Subcutaneous abdominal adipose tissue (tissue), 5 donors: ENCODE measurements around the gene APPL2.
"Not testable (repeated sequence)": the region's sequence is repeated elsewhere in the genome, so short reads cannot be mapped to it uniquely, and the experiment has no call there.

Experiments
- H3K27ac ChIP-seq: one replicate; pipeline ENCODE4 v1.7.0; 2013; ENCODE audit warnings: low read depth, mild to moderate bottlenecking, inconsistent platforms, low read length, moderate library complexity
- H3K27me3 ChIP-seq, 5 donors: one replicate each; pipeline ENCODE4 v1.7.0; 2013; ENCODE audit warnings: low read length in 5 of 5, inconsistent platforms in 1 of 5; ENCODE audit not compliant: control insufficient read depth in 5 of 5, insufficient read depth in 4 of 5
- H3K36me3 ChIP-seq, 5 donors: one replicate each; pipeline ENCODE4 v1.7.0; 2013; ENCODE audit warnings: low read length in 5 of 5; ENCODE audit not compliant: control insufficient read depth in 5 of 5, insufficient read depth in 5 of 5
- H3K4me1 ChIP-seq, 5 donors: one replicate each; pipeline ENCODE4 v1.7.0; 2013; ENCODE audit warnings: low read length in 5 of 5, mild to moderate bottlenecking in 3 of 5, moderate library complexity in 1 of 5; ENCODE audit not compliant: control insufficient read depth in 5 of 5, insufficient read depth in 5 of 5
- H3K4me3 ChIP-seq, 5 donors: one replicate each; pipeline ENCODE4 v1.7.0; 2013; ENCODE audit warnings: low read length in 5 of 5, low read depth in 1 of 5
- H3K9ac ChIP-seq, 5 donors: one replicate each; pipeline ENCODE4 v1.7.0; 2013; ENCODE audit warnings: low read length in 5 of 5, mild to moderate bottlenecking in 4 of 5, moderate library complexity in 3 of 5
- H3K9me3 ChIP-seq, 5 donors: one replicate each; pipeline ENCODE4 v1.7.0; 2013; ENCODE audit warnings: low read length in 5 of 5; ENCODE audit not compliant: control insufficient read depth in 5 of 5
- donor health status: healthy.
- donor health status: healthy.
- donor health status: healthy.
- donor health status: healthy.
- donor health status: healthy.

Gene APPL2

DNA sequence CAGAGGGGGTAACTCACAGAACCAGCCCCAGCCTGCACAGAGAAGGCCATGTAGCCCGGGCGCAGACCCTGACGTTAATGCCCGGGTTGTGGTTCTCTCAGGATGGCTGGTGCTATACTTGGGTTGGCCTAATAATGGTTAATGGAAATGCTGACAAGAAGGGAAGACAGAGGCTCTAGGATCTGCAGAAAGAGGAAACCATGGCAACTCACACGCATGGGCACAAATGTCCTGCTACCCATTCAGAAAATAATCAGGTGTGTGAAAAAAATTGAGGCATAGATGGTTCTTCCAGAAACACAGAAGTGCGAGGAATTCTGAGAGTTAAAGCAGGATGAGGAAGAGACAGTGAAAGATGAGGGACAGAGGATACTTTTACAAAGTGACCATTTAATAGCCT lies 33.8 kb downstream of the APPL2 start:
- peaks cover 0 to 93% (median 89%) of the 10 kb centered on the region in 5 donors for H3K36me3 ChIP-seq
- no peak overlapping the region for H3K4me3 ChIP-seq
- H3K9me3 ChIP-seq = no peaks in the 10 kb centered on the region
- no peak overlapping the region for H3K27ac ChIP-seq
- H3K27me3 ChIP-seq = no peaks in the 10 kb centered on the region
- H3K4me1 ChIP-seq = peaks cover 0 to 6% (median 3%) of the 10 kb centered on the region in 5 donors
- no peak overlapping the region for H3K9ac ChIP-seq

- Histone ChIP-seq H3K27ac (no peak overlapping the region), H3K4me1 (peaks cover 0 to 6% (median 3%) of the 10 kb centered on the region in 5 donors), H3K9ac (no peak overlapping the region), H3K36me3 (peaks cover 0 to 93% (median 87%) of the 10 kb centered on the region in 5 donors), H3K4me3 (no peak overlapping the region), H3K27me3 (no peaks in the 10 kb centered on the region), H3K9me3 (no peaks in the 10 kb centered on the region)
These were observed 34.7 kb downstream of the APPL2 start for GRCh38 chr12:105201299-105201698.

GRCh38 chr12:105200385-105200784 lies 35.6 kb downstream of the APPL2 start:
- Histone ChIP-seq H3K4me1 (peaks cover 0 to 6% (median 3%) of the 10 kb centered on the region in 5 donors), H3K36me3 (peaks cover 0 to 93% (median 81%) of the 10 kb centered on the region in 5 donors), H3K4me3 (no peak overlapping the region), H3K27ac (no peak overlapping the region), H3K9me3 (no peaks in the 10 kb centered on the region), H3K9ac (no peak overlapping the region), H3K27me3 (no peaks in the 10 kb centered on the region)

DNA sequence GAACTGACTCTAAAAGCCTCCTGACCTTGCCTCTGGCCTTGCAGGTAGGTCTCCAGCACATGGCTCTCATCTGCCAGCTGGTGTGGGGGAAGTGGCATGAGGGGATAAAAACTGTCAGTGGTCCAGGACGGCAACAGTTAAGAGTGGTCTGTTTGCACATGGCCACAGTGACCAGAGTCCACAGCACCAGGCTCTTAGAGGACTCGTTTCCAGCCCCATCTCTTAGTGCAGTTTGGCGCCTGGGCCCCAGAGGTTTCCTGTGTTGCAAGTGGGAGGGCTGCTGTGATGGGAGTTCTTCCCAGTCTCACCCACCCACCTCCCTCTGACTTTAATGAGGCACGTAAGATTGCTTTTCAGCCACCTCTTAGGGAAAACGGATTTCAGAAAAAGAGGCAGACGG lies 37.0 kb downstream of the APPL2 start:
- Histone ChIP-seq H3K9me3 (no peaks in the 10 kb centered on the region), H3K4me1 (peaks cover 0 to 6% (median 3%) of the 10 kb centered on the region in 5 donors), H3K27ac (no peak overlapping the region), H3K27me3 (no peaks in the 10 kb centered on the region), H3K36me3 (peaks cover 0 to 90% (median 77%) of the 10 kb centered on the region in 5 donors), H3K9ac (no peak overlapping the region), H3K4me3 (no peak overlapping the region)

- H3K36me3 ChIP-seq = peaks cover 14 to 93% (median 79%) of the 10 kb centered on the region in 5 donors
- H3K9me3 ChIP-seq = no peaks in the 10 kb centered on the region
- H3K4me3 ChIP-seq = no peak overlapping the region
- no peak overlapping the region for H3K9ac ChIP-seq
- peaks cover 0 to 10% (median 9%) of the 10 kb centered on the region in 5 donors for H3K4me1 ChIP-seq
- H3K27me3 ChIP-seq = no peaks in the 10 kb centered on the region
- no peak overlapping the region for H3K27ac ChIP-seq
These were observed 39.9 kb downstream of the APPL2 start for GRCh38 chr12:105196090-105196489.

DNA sequence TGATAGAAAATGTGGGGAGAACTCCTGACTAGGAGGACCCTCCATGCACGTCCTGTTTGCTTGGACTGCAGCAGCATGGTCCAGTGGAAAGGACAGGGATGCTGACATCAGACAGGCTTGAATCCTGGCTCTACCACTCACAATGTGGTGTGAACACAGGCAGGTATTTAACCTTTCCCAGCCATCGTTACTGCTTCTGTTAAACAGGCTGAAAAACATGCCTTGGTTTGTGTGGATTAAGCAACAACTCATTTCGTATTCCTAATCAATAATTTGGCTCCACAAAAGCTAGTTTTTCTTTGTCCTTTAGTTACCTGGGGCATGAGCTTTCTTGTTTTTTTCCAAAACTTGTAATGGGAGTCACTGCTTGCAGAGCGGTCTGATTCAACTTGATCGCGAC lies 41.0 kb downstream of the APPL2 start:
- peaks cover 0 to 10% (median 9%) of the 10 kb centered on the region in 5 donors for H3K4me1 ChIP-seq
- no peaks in the 10 kb centered on the region for H3K9me3 ChIP-seq
- no peak overlapping the region for H3K9ac ChIP-seq
- H3K27me3 ChIP-seq = no peaks in the 10 kb centered on the region
- H3K36me3 ChIP-seq = peaks cover 19 to 91% (median 84%) of the 10 kb centered on the region in 5 donors
- H3K27ac ChIP-seq = no peak overlapping the region
- H3K4me3 ChIP-seq = no peak overlapping the region

GRCh38 chr12:105192624-105193225 lies 43.2 kb downstream of the APPL2 start:
- no peak overlapping the region for H3K4me3 ChIP-seq
- no peaks in the 10 kb centered on the region for H3K27me3 ChIP-seq
- no peak overlapping the region for H3K27ac ChIP-seq
- H3K36me3 ChIP-seq = peaks cover 38 to 93% (median 86%) of the 10 kb centered on the region in 5 donors
- no peak overlapping the region for H3K9ac ChIP-seq
- peaks cover 0 to 10% (median 9%) of the 10 kb centered on the region in 5 donors for H3K4me1 ChIP-seq
- H3K9me3 ChIP-seq = no peaks in the 10 kb centered on the region

DNA sequence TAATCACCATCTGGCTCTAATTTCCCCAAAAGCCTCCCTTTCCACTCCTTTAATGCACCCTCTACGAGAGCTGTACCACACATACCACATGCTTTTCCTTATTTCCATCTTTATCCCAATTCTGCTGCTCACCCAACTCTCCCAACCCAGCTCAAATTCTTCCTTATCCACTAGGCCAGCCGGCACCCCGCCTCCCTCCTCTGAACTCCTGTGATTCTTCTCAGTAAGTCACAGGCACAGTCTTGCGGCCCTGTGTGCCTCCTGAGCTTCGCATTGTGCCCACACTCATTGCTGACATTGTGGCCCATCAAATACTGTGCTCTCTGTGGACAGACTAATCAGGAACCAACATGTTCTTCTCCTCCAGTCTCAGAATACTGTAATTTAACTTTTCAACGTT lies 45.4 kb downstream of the APPL2 start:
- no peaks in the 10 kb centered on the region for H3K9me3 ChIP-seq
- no peaks in the 10 kb centered on the region for H3K27me3 ChIP-seq
- no peak overlapping the region for H3K27ac ChIP-seq
- peaks cover 0 to 10% (median 9%) of the 10 kb centered on the region in 5 donors for H3K4me1 ChIP-seq
- H3K9ac ChIP-seq = no peak overlapping the region
- peaks cover 54 to 86% (median 84%) of the 10 kb centered on the region in 5 donors for H3K36me3 ChIP-seq
- no peak overlapping the region for H3K4me3 ChIP-seq

DNA sequence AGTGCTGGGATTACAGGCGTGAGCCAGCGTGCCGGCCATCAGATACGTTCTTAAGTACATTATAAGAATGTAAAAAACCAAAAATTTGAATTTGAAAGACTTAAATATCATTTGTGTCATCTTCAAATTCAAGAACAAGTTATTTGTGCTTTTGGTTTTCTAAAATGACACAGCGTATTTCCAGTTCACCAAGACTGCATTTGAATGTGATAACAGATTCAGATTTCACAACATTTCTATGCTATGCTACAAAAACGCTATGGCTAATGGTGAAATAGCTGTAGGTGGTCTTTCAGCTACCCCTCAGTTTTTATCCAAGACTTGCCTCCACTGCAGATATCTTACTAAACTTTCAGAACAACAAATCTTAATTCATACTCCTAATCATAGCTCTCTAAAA lies 46.7 kb downstream of the APPL2 start:
- H3K36me3 ChIP-seq = peaks cover 54 to 89% (median 87%) of the 10 kb centered on the region in 5 donors
- no peaks in the 10 kb centered on the region for H3K27me3 ChIP-seq
- no peak overlapping the region for H3K9ac ChIP-seq
- peaks cover 0 to 10% (median 9%) of the 10 kb centered on the region in 5 donors for H3K4me1 ChIP-seq
- no peak overlapping the region for H3K27ac ChIP-seq
- H3K9me3 ChIP-seq = no peaks in the 10 kb centered on the region
- no peak overlapping the region for H3K4me3 ChIP-seq

DNA sequence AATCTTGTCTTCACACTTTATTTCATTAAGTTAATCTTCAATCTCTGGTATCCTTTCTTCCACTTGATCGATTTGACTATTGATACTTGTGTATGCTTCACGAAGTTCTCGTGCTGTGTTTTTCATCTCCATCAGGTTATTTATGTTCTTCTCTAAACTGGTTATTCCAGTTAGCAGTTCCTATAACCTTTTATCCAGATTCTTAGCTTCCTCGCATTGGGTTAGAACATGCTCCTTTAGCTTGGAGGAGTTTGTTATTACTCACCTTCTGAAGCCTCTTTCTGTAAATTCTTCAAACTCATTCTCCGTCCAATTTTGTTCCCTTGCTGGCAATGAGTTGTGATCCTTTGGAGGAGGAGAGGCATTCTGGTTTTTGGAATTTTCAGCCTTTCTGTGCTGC lies 52.0 kb downstream of the APPL2 start:
- not testable (repeated sequence) for H3K4me3 ChIP-seq, H3K9me3 ChIP-seq, H3K27me3 ChIP-seq, H3K4me1 ChIP-seq, H3K27ac ChIP-seq, H3K9ac ChIP-seq
- H3K36me3 ChIP-seq = peaks cover 37 to 46% (median 41%) of the 10 kb centered on the region in 5 donors
